ENCODE results near the gene FXYD7.

- no peak for TF ChIP-seq POLR2AphosphoS5 (IDR thresholded peaks at IDR 0.05; ENCODE audit: insufficient read depth in 1 of 2, low read depth in 1 of 2)
- TF ChIP-seq POLR2A (IDR thresholded peaks at IDR 0.05) = no peak
- no peak for TF ChIP-seq CTCF (IDR thresholded peaks at IDR 0.05)
These were observed 7.4 kb downstream of the FXYD7 start for GRCh38 chr19:35150445-35150844.
